Measurements from ENCODE around the gene NSUN3. TPM values are rescaled to one million over a fixed set of nuclear protein-coding genes. Genes with fewer than 3 reads are reported as not detected.

The NSUN3 gene
- total and polyA plus RNA-seq, 2 of the 8 experiments (the other 6 are each of a cell fraction or from before 2014, with no cell fraction given): 2.1 to 5.1 TPM

GRCh38 chr3:94118390-94118789 lies 55.5 kb downstream of the NSUN3 start:
- Histone ChIP-seq H3K27me3 (replicated peaks in 1 of 4; ENCODE audit: control insufficient read depth in 3 of 4, extremely low read depth in 1 of 4, insufficient read depth in 3 of 4, low read length in 3 of 4) (no peaks in the 10 kb centered on the region), H4K91ac (replicated peaks; ENCODE audit: insufficient read length, low read length) (no peak overlapping the region), H2BK120ac (replicated peaks; ENCODE audit: low read depth, low read length) (no peak overlapping the region), H2AFZ (ENCODE audit: low read length) (no peak overlapping the region), H3K18ac (ENCODE audit: extremely low read depth, low read length) (no peak overlapping the region), H2BK20ac (ENCODE audit: low read length) (no peak overlapping the region), H3K4me2 (ENCODE audit: insufficient read depth in 1 of 2, low read depth in 2 of 2, low read length in 2 of 2) (no peak overlapping the region), H3K56ac (replicated peaks; ENCODE audit: insufficient read length, low read depth, low read length) (no peak overlapping the region), H3K9ac (replicated peaks in 1 of 4; ENCODE audit: extremely low read depth in 1 of 4, low read depth in 3 of 4, low read length in 3 of 4) (no peak overlapping the region), H3K4me1 (replicated peaks in 1 of 4; ENCODE audit: control insufficient read depth in 3 of 4, insufficient read depth in 4 of 4, low read length in 3 of 4) (peaks cover 0 to 2% (median 0%) of the 10 kb centered on the region in 4 experiments; a peak in 1 of 7 replicates), H2BK12ac (ENCODE audit: low read depth, low read length) (no peak overlapping the region), H3K79me2 (ENCODE audit: control insufficient read depth in 1 of 2, insufficient read depth in 2 of 2, low read length in 2 of 2) (no peaks in the 10 kb centered on the region), H4K8ac (ENCODE audit: extremely low read depth, insufficient read depth, low read length) (no peak overlapping the region), H3K14ac (ENCODE audit: insufficient read length) (no peak overlapping the region), H4K20me1 (replicated peaks in 1 of 2; ENCODE audit: control insufficient read depth in 1 of 2, insufficient read depth in 2 of 2, low read length in 2 of 2) (no peaks in the 10 kb centered on the region), H3K4ac (replicated peaks; ENCODE audit: insufficient read length, low read depth, low read length) (no peak overlapping the region), H3K36me3 (ENCODE audit: control insufficient read depth in 2 of 4, insufficient read depth in 4 of 4, low read length in 3 of 4) (no peaks in the 10 kb centered on the region), H3K23ac (ENCODE audit: insufficient read length) (no peak overlapping the region), H3K79me1 (ENCODE audit: low read depth, low read length) (no peaks in the 10 kb centered on the region), H3K4me3 (ENCODE audit: extremely low read depth in 1 of 4, insufficient read depth in 2 of 4, low read depth in 3 of 4, low read length in 4 of 4) (no peak overlapping the region), H3K9me3 (ENCODE audit: insufficient read depth in 2 of 2, low read depth in 1 of 2, low read length in 1 of 2) (no peaks in the 10 kb centered on the region), H3K23me2 (ENCODE audit: low read depth, low read length) (no peaks in the 10 kb centered on the region), H2BK5ac (ENCODE audit: low read depth, low read length) (no peak overlapping the region), H2AK5ac (ENCODE audit: low read depth, low read length) (no peak overlapping the region), H4K5ac (ENCODE audit: insufficient read length, low read depth, low read length) (no peak overlapping the region), H2BK15ac (ENCODE audit: low read length) (no peak overlapping the region), H3K27ac (ENCODE audit: low read depth, low read length) (no peak overlapping the region)
- no peak for DNase-seq (ENCODE audit: low read depth in 1 of 2, low spot score in 2 of 2)
- CTCF ChIA-PET (ENCODE audit: partially characterized antibody): no interaction called here
- FAIRE-seq: no peak
- 98% methylated on average over 2 of the region's 2 CpGs; no CpG with 5 or more reads in 1 of the 2 experiments for WGBS, 2 experiments (ENCODE audit: extremely low coverage in 1 of 2, insufficient coverage in 1 of 2, insufficient read length in 1 of 2, insufficient replicate concordance in 2 of 2, low coverage in 1 of 2, low lambda C conversion rate in 2 of 2, missing lambda C conversion rate in 1 of 2)
- POLR2A ChIA-PET (ENCODE audit: partially characterized antibody): no interaction called here
- no peak for TF ChIP-seq PHF8 (conservative IDR thresholded peaks at IDR 0.05; ENCODE audit: low read depth, low read length)
- TF ChIP-seq POLR2AphosphoS5 (IDR thresholded peaks at IDR 0.05; ENCODE audit: low read depth, low read length): no peak
